ENCODE results near the gene TPT1. TPM values are rescaled to one million over a fixed set of nuclear protein-coding genes. Genes with fewer than 3 reads are reported as not detected.

Gene TPT1
- total and polyA plus RNA-seq, 2 donors (not counting 1 experiment from before 2014, with no cell fraction given), result 2,507 to 4,871 TPM

DNA sequence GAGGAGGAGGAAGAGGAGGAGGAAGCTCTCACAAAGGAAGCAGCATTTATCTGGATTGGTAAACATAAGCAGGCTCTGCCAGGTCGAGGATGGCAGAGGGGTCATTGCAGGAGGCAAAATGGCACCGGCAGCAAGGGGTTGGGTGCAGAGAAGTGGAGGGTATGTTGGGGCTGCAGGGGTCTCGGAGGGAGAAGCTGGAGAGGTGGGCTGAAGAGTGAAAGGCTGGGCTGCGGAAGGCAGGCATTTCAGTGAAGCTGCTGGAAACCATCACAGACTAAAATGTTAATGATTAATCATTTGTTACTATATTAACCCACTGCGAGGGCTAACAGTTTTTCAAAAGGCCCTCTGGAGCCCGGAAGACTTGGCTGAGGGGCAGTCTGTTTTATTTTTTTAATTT, 24.6 kb downstream of the TPT1 start:
- ATAC-seq (ENCODE audit: low read depth), result no peak
- no peak overlapping the region for H3K9ac ChIP-seq (ENCODE audit: low read length)
- no peaks in the 10 kb centered on the region for H3K36me3 ChIP-seq (replicated peaks in 1 of 2; ENCODE audit: control extremely low read depth in 1 of 2, control insufficient read depth in 1 of 2, extremely low read depth in 1 of 2, insufficient read depth in 2 of 2, low read length in 1 of 2)
- H3K4me3 Mint-ChIP-seq, result no peak overlapping the region
- H3K27me3 Mint-ChIP-seq, result peaks cover 11% of the 10 kb centered on the region
- DNase-seq, result no peak
- no peak overlapping the region for H3K27ac Mint-ChIP-seq
- H3K79me2 ChIP-seq (ENCODE audit: control insufficient read depth, insufficient read depth, low read length), result no peaks in the 10 kb centered on the region
- no peaks in the 10 kb centered on the region for H4K20me1 ChIP-seq (ENCODE audit: control insufficient read depth, insufficient read depth, low read length, poor library complexity, severe bottlenecking)
- no peak overlapping the region for H3K27ac ChIP-seq (ENCODE audit: low read length in 2 of 2)
- H3K4me1 ChIP-seq (ENCODE audit: control insufficient read depth in 2 of 2, insufficient read depth in 2 of 2, low read length in 2 of 2), result peaks cover 7 to 8% of the 10 kb centered on the region in 2 donors
- intact Hi-C loops (cut with micrococcal nuclease), result loop anchor here (10.0 kb wide), 1 partner anchor 1062 kb away; no protein-coding TSS in a partner anchor
- H3K9me3 ChIP-seq (ENCODE audit: control extremely low read depth in 1 of 3, control insufficient read depth in 2 of 3, insufficient read depth in 1 of 3, low read length in 2 of 3), result no peaks in the 10 kb centered on the region
- H3K4me3 ChIP-seq (ENCODE audit: control extremely low read depth in 1 of 5, extremely low read depth in 1 of 5, insufficient read depth in 1 of 5, low read depth in 2 of 5, low read length in 4 of 5), result no peak overlapping the region
- ChIA-PET POLR2A (no interaction called here), CTCF (no interaction called here)
- TF ChIP-seq, protein P1, sequence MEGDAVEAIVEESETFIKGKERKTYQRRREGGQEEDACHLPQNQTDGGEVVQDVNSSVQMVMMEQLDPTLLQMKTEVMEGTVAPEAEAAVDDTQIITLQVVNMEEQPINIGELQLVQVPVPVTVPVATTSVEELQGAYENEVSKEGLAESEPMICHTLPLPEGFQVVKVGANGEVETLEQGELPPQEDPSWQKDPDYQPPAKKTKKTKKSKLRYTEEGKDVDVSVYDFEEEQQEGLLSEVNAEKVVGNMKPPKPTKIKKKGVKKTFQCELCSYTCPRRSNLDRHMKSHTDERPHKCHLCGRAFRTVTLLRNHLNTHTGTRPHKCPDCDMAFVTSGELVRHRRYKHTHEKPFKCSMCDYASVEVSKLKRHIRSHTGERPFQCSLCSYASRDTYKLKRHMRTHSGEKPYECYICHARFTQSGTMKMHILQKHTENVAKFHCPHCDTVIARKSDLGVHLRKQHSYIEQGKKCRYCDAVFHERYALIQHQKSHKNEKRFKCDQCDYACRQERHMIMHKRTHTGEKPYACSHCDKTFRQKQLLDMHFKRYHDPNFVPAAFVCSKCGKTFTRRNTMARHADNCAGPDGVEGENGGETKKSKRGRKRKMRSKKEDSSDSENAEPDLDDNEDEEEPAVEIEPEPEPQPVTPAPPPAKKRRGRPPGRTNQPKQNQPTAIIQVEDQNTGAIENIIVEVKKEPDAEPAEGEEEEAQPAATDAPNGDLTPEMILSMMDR (IDR thresholded peaks at IDR 0.05), result no peak
- H2AFZ ChIP-seq (ENCODE audit: insufficient read depth, low read depth, low read length, poor library complexity, severe bottlenecking), result no peak overlapping the region
- no peaks in the 10 kb centered on the region for H3K9me3 Mint-ChIP-seq (ENCODE audit: insufficient read depth)
- H3K4me2 ChIP-seq (replicated peaks; ENCODE audit: low read depth, low read length, poor library complexity, severe bottlenecking), result no peak overlapping the region
- peaks cover 4% of the 10 kb centered on the region for H3K4me1 Mint-ChIP-seq
- H3K27me3 ChIP-seq (replicated peaks in 1 of 4; ENCODE audit: control extremely low read depth in 1 of 4, control insufficient read depth in 3 of 4, insufficient read depth in 4 of 4, low read length in 3 of 4), result peaks cover 0 to 7% (median 3%) of the 10 kb centered on the region in 4 experiments
- WGBS (ENCODE audit: insufficient coverage), result 87% methylated on average over 3 of the region's 6 CpGs

DNA sequence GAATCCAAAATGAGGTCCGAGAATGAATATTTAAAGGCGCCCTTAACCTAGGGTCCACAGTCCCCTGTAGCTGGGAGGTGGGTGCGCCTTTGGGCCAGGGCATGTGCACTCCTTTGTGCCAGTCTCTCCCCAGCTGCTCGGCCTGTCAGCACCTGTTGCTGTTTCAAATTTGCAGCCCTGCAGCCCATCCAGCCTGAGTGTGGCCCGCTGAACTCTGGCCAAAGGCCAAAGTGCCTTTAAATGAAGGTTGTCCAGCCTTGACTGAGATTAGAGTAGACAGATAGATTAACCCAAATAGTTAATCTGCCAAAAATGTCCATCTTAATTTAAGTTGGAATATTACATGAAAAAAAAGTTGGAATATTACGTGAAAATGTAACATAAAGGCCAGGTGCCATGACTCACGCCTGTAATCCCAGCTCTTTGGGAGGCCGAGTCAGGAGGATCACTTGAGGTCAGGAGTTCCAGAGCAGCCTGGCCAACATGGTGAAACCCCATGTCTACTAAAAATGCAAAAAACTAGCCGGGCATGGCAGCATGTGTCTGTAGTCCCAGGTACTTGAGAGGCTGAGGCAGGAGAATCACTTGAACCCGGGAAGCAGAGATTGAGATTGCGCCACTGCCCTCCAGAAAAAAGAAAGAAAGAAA, 25.3 kb downstream of the TPT1 start:
- no peaks in the 10 kb centered on the region for H3K9me3 ChIP-seq (ENCODE audit: control extremely low read depth in 1 of 3, control insufficient read depth in 2 of 3, insufficient read depth in 1 of 3, low read length in 2 of 3)
- no peak overlapping the region for H3K9ac ChIP-seq (ENCODE audit: low read length)
- H3K27ac Mint-ChIP-seq, result no peak overlapping the region
- H3K4me2 ChIP-seq (replicated peaks; ENCODE audit: low read depth, low read length, poor library complexity, severe bottlenecking), result no peak overlapping the region
- TF ChIP-seq EZH2 (IDR thresholded peaks at IDR 0.05; ENCODE audit: borderline replicate concordance, insufficient read depth, low read depth, low read length, poor library complexity, severe bottlenecking), result no peak
- TF ChIP-seq, protein P1 (IDR thresholded peaks at IDR 0.05), result no peak
- WGBS (ENCODE audit: insufficient coverage), result 94% methylated on average over 10 of the region's 11 CpGs
- H3K27me3 Mint-ChIP-seq, result peaks cover 18% of the 10 kb centered on the region
- H3K36me3 ChIP-seq (replicated peaks in 1 of 2; ENCODE audit: control extremely low read depth in 1 of 2, control insufficient read depth in 1 of 2, extremely low read depth in 1 of 2, insufficient read depth in 2 of 2, low read length in 1 of 2), result no peaks in the 10 kb centered on the region
- no peak overlapping the region for H3K27ac ChIP-seq (ENCODE audit: low read length in 2 of 2)
- peaks cover 0 to 14% (median 6%) of the 10 kb centered on the region in 4 experiments for H3K27me3 ChIP-seq (replicated peaks in 1 of 4; ENCODE audit: control extremely low read depth in 1 of 4, control insufficient read depth in 3 of 4, insufficient read depth in 4 of 4, low read length in 3 of 4)
- no peaks in the 10 kb centered on the region for H3K79me2 ChIP-seq (ENCODE audit: control insufficient read depth, insufficient read depth, low read length)
- H2AFZ ChIP-seq (ENCODE audit: insufficient read depth, low read depth, low read length, poor library complexity, severe bottlenecking), result no peak overlapping the region
- ChIA-PET POLR2A (no interaction called here), CTCF (no interaction called here)
- no peaks in the 10 kb centered on the region for H3K9me3 Mint-ChIP-seq (ENCODE audit: insufficient read depth)
- no peak overlapping the region for H3K4me3 ChIP-seq (ENCODE audit: control extremely low read depth in 1 of 5, extremely low read depth in 1 of 5, insufficient read depth in 1 of 5, low read depth in 2 of 5, low read length in 4 of 5)
- H3K4me1 ChIP-seq (ENCODE audit: control insufficient read depth in 2 of 2, insufficient read depth in 2 of 2, low read length in 2 of 2), result peaks cover 11 to 15% of the 10 kb centered on the region in 2 donors
- no peak for DNase-seq
- ATAC-seq (ENCODE audit: low read depth), result no peak
- intact Hi-C loops (cut with micrococcal nuclease), result loop anchor here (10.0 kb wide), 1 partner anchor 1061 kb away; no protein-coding TSS in a partner anchor
- H3K4me3 Mint-ChIP-seq, result no peak overlapping the region
- peaks cover 10% of the 10 kb centered on the region for H3K4me1 Mint-ChIP-seq
- no peaks in the 10 kb centered on the region for H4K20me1 ChIP-seq (ENCODE audit: control insufficient read depth, insufficient read depth, low read length, poor library complexity, severe bottlenecking)
